Ishikawa (cell line): Measurements from ENCODE around the gene RBM5.

Source experiments
- CEBPB ChIP-seq: IDR thresholded peaks from 2 replicates; pipeline ENCODE4 v1.6.1; 2012
- CREB1 ChIP-seq: IDR thresholded peaks from 2 replicates; pipeline ENCODE4 v1.6.1; 2012; ENCODE audit warnings: low read depth
- EP300 ChIP-seq: IDR thresholded peaks from 2 replicates; pipeline ENCODE4 v1.6.1; 2012; ENCODE audit warnings: borderline replicate concordance
- NFIC ChIP-seq: IDR thresholded peaks from 2 replicates; pipeline ENCODE4 v1.6.1; 2012
- RAD21 ChIP-seq: IDR thresholded peaks from 2 replicates; pipeline ENCODE4 v1.6.1; 2012; ENCODE audit warnings: low read depth
- REST ChIP-seq: IDR thresholded peaks from 2 replicates; pipeline ENCODE4 v1.6.1; 2012; ENCODE audit warnings: low read depth, mild to moderate bottlenecking
- TAF1 ChIP-seq: IDR thresholded peaks from 2 replicates; pipeline ENCODE4 v1.6.1; 2012; ENCODE audit warnings: low read depth, mild to moderate bottlenecking
- YY1 ChIP-seq: IDR thresholded peaks from 2 replicates; pipeline ENCODE4 v1.6.1; 2012; ENCODE audit warnings: low read depth

GRCh38 chr3:50147861-50148260 lies 59.1 kb downstream of the RBM5 start:
- TF ChIP-seq NFIC (no peak), REST (no peak), YY1 (no peak), TAF1 (no peak), EP300 (no peak), RAD21 (no peak), CEBPB (no peak), CREB1 (no peak)
